CD4-positive, alpha-beta T cell treated with Interleukin-1 beta for 1 hour (primary cell): ENCODE data around the gene ZC3H13.

ENCODE experiments used
- DNase-seq, 2 donors: peaks; one replicate each; pipeline ENCODE4 v3.0.0-alpha.2; 2020 to 2022

ZC3H13 gene

GRCh38 chr13:45932676-45933075 is 119.9 kb downstream of the ZC3H13 start:
- DNase-seq, result no peak

DNA sequence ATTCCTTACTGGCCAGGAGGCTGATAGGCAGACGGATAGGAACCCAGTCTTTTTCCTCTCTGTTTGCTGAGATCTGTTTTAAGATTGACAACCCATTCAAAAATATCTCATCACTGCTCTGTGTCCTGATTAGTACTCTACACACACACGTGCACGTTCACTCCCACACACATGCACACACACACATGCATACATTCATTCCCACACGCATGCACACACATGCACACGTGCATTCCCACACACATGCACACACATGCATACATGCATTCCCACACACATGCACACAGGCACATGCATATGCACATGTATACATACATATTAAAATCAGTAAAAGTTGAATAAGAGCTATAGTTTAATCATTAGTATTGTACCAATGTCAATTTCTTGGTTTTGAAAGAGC is 120.4 kb downstream of the ZC3H13 start:
- no peak for DNase-seq

DNA sequence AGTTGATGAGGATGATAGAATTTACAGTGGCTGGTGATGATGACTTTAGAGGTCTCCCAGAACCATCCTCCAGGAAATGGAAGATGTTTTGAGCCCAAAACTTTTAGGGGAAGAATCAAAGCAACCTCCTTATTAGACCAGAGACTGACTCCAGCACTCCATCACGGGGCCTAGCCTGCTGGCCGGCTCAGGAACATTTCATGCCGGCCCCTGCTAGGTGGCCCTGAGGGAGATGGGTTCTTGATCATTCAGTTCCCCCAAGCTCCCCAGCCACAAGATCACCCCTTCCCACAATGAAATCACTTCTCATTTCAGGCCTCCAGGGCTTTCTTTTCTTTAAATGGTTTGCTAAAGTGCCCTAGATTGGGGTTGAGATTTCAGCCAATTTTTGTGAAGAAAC is 121.3 kb downstream of the ZC3H13 start:
- DNase-seq, result no peak

DNA sequence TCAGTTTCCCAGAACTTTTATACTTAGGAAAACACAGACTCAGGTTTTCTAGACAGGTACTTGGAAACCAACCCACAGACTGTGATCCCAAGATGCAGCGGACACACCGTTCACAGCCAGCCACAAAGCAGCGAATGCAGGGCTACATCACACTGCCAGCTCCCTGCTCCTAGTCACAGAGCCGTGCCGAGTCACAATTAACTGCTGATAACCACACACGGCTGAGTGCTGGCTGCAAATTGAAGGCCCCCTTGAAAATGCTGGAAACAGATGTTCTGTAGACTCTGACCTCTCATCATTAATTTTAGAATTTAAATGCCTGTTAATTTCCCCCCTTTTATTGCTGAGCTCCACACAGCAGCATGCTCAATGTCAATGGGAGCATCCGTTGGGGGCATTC is 122.4 kb downstream of the ZC3H13 start:
- no peak for DNase-seq

- no peak for DNase-seq
Observed at GRCh38 chr13:45928843-45929242, 123.7 kb downstream of the ZC3H13 start.

DNA sequence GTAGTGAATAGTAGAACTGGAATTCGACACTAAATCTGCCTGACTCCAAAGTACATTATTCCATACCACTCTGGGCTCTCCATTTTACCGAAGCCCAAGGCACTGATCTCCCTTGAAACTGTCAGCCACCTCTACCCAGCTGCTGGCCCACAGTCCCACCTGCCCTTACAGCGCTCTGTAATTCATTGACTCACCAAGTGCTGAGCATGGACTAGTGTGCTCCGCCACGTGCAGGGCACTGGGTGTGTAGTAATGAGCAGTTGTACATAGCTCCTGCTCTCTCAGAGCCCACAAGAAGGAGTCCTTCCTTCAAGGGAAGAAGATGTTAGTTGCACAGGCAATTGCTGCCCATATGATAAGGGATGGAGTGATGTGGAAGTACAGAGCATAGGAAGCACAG is 124.4 kb downstream of the ZC3H13 start:
- DNase-seq, result no peak

GRCh38 chr13:45926741-45927140 is 125.8 kb downstream of the ZC3H13 start:
- DNase-seq, result no peak

DNA sequence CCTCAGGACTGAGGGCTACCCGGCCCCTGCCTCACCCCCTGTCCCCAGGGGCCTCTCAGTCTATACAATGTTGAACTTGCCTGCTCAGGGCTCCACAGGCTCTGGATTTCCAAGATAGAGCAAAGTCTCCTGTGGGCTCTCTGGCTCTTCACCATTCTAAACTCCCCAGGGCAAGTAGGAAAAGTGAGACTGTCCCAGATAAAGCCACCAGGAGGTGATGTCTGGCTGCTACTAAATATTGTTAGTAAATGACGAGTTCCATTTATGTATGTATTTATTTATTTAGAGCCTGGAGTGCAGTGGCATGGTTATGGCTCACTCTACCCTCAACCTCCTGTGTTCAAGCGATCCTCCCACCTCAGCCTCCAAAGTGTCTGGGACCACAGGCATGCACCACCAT is 127.4 kb downstream of the ZC3H13 start:
- no peak for DNase-seq

DNA sequence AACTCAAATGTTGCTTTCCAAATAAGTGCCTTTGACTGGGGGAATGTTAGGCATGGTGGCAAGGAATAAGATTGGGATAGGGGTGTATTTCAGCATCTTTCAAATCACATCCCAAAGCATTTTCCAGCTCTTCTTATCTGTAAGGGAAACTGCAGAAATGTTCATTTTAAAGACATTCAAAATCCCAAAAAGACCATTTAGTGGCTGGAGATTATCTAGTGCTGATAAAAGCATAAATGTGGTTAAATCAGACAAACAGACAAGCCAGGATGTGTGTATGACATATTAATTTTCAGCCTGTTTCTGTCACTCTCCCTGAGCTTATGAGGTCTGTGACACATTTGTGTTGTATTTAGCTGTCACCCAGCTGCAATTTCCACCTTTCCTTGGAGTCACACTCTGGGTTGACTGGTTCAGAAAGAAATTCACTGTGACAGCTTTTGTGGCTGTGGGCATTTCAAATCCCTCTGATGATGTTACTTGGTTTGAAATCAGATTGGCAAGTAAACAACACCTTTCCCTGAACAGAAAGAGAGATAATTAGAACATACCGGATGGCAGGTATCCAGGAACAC is 131.3 kb downstream of the ZC3H13 start:
- DNase-seq, result no peak

DNA sequence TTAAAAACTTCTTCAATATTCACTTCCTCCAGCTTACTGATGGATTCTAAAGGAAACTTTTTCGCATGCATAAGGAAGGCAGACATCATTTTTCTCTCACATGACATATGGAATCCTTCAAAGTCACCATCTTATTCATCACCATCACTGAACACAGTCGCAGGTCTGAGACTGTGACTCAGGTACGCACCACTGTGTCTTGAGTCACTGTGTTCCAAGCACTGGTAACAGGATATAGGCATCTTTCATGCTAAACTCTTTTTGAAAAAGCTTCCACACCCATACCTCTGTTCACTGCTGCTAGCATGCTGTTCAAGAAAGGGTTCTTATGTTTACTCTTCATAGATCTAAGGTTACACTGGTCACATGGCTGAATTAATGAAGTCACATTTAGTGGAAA is 133.9 kb downstream of the ZC3H13 start:
- no peak for DNase-seq

DNA sequence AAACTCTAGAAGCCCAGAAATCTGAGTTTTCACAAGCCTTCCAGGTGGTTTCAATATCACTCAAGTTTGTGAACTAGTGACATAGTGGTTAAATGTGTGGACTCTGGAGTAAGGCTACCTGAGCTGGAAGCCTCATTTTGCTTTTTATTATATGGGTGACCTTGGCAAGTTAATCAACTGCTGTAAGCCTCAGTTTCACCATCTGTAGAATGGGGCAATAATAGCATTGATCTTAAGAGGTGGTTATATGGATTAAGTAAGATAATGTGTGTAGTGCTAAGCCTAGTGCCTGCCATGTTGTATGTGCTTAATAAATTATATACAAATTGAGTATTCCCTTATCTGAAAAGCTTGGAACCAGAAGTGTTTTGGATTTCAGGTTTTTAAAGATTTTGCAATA is 135.5 kb downstream of the ZC3H13 start:
- no peak for DNase-seq

- no peak for DNase-seq
Observed at GRCh38 chr13:45915686-45916439, 136.7 kb downstream of the ZC3H13 start.

- DNase-seq, result no peak
Observed at GRCh38 chr13:45909673-45910072, 142.9 kb downstream of the ZC3H13 start.

GRCh38 chr13:45909089-45909488 is 143.5 kb downstream of the ZC3H13 start:
- no peak for DNase-seq

DNA sequence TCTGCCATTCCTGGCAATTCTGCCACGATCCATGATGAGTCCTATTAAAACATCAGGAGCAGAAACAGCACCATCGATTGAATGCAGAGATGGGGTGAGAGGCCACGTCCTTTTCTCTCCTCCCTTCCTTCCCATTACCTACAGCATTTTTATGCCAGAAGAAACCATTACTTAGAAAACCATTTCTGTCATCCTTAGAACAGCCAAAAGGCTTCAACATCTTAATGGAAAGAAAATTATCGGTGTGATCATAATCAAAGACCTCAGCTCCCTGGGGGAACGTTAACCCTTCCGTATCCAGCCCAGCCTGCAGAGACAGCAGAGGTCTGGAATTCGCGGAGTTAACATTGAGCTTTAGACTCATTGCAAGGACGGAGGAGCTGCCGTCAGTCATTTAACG is 145.0 kb downstream of the ZC3H13 start:
- no peak for DNase-seq
